GM20000 (cell line): ENCODE measurements around the gene DMD.

Source experiments
- DNase-seq: peaks from one replicate; pipeline ENCODE4 v3.0.0; 2012; ENCODE audit warnings: low spot score
- TF ChIP-seq, protein P1 (sequence below): IDR thresholded peaks from 2 replicates; pipeline ENCODE4 v1.5.1; 2012; ENCODE audit warnings: mild to moderate bottlenecking, control low read depth; ENCODE audit errors: extremely low read depth, missing control alignments

Gene DMD

DNA sequence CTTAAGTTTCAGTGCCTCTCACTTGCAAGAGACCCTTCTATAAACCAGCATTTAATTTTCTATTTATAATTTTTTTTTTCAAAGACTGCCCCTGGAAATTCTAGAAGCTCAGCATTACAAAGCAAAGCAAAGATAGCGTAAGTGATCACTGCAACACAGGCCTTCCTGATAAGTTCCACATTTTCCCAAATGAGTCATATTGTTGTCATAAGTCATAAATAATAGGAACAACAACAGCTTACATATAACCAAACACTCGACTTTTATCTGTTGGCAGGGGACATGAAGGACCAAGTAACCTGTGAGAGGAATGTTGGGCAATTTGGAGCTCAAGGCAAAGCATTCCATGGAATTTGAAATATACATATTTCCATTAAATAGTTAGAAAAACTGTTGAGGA is 815.5 kb downstream of the DMD start:
- no peak for DNase-seq

DNA sequence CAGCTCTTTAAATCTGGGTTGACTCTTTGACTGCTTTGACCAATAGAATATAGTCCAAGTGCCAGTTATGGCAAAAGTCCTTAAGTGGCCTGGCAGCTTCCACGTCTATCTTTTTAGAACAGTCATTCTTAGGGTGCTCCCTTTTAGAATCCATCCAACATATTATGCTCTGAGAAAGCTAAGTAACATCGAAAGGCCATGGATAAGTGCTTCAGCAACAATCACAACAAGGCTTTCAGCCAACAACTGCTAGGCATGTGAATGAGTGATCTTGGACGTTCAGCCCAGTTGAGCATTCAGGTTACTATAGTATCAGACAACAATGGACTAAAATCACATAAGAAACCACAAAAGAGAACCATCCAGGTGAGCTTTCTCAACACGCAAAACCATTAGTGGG is 818.7 kb downstream of the DMD start:
- DNase-seq: no peak
- TF ChIP-seq, protein P1, sequence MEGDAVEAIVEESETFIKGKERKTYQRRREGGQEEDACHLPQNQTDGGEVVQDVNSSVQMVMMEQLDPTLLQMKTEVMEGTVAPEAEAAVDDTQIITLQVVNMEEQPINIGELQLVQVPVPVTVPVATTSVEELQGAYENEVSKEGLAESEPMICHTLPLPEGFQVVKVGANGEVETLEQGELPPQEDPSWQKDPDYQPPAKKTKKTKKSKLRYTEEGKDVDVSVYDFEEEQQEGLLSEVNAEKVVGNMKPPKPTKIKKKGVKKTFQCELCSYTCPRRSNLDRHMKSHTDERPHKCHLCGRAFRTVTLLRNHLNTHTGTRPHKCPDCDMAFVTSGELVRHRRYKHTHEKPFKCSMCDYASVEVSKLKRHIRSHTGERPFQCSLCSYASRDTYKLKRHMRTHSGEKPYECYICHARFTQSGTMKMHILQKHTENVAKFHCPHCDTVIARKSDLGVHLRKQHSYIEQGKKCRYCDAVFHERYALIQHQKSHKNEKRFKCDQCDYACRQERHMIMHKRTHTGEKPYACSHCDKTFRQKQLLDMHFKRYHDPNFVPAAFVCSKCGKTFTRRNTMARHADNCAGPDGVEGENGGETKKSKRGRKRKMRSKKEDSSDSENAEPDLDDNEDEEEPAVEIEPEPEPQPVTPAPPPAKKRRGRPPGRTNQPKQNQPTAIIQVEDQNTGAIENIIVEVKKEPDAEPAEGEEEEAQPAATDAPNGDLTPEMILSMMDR: no peak

More for the DNA sequence above, 815.5 kb downstream of the DMD start:
- TF ChIP-seq, protein P1: no peak

DNA sequence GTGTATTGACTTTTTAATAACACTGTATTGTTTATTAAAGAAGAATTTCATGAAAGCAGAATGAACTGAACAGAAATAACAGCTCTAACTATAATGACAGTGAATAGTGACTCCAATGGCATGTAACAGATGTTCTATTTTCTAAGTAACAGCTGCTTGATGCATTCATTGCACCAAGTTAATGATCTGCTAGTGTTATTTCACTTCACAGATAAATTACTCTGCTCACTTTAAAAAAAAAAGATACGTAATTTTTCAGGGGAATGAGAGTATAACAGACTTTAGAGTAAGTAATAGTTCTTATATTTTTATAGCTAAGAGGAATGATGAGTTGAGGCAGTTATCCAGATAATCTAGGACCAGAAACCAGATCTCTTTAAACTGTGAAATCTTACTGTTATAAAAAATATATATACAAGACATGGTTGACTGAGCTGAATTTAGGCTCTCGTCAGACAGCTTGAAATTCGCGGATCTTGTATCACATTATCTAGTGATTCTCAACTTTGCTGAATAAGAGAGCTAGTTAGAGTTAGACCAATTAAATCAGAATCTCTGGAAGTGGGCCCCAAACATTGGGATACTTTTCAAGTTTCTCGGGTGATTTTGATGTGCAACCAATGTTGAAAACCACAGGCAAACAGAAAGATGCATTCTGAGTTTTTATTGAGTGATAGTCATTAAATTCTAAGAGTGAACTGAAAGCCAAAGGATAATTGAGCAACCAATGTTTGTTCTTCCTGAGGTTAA is 840.7 kb downstream of the DMD start:
- TF ChIP-seq, protein P1: no peak
- no peak for DNase-seq

DNA sequence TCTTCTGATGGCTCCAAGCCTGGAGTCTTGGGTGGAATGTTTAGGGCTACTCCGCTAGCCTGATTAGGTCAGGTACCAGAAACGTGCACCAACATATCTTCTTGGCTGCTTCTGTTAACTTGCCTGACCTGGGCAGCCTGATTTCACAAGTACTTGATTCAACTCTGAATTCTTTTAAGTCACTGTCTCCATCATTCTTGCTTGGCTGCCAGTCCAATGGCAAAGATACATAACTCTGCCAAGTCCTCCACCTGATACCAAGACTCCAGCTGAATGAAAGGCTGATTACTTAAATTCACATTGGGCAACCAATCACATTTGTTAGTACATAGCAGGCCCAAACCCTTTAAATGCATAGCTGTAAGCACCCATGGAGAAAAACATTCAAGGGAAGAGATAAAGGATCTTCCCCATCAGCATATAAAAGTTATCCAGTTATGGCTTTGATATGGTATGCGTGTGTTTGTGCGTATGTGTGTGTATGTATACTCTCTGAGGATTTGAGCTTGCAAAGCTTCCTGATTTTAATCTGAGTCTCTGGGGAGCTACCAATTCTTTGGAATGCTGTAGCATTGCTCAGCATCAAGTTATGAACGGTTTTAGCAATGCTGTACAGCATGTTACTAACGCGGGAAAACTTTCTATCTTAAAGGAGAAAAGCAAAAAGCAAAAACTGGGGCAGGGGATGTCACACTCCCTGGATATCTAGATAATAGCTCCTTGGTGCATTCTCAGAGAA is 917.2 kb downstream of the DMD start:
- no peak for DNase-seq
- TF ChIP-seq, protein P1: no peak

DNA sequence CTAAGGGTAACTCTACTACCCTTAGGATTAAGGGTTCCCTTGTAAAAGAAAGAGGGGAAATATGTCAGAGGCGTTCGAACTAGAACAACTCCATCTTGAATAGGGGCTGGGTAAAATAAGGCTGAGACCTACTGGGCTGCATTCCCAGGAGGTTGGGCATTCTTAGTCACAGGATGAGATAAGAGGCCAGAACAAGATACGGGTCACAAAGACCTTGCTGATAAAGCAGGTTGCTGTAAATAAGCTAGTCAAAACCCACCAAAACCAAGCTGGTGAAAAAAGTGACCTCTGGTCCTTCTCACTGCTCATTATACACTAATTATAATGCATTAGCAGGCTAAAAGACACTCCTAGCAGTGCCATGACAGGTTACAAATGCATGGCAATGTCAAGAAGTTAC is 922.0 kb downstream of the DMD start:
- no peak for DNase-seq
- TF ChIP-seq, protein P1: no peak

DNA sequence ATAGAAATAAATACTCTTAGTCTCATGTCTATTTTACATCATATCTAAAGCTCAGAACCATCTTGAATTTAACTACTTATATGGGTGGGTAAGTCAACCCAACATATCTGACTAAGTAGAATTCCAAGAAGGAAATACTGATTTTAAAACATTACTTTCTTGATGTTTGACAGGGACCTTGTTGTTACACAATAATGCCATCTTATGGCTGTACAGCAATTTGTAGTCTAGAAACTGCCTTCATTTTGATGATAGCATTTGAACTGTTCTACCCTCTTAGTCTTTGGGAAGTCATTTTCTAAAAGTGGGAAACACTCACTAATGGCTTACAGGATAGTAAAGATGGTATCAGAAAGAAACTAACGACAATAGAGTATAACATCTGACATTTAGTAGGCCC is 929.5 kb downstream of the DMD start:
- no peak for DNase-seq
- TF ChIP-seq, protein P1: no peak

DNA sequence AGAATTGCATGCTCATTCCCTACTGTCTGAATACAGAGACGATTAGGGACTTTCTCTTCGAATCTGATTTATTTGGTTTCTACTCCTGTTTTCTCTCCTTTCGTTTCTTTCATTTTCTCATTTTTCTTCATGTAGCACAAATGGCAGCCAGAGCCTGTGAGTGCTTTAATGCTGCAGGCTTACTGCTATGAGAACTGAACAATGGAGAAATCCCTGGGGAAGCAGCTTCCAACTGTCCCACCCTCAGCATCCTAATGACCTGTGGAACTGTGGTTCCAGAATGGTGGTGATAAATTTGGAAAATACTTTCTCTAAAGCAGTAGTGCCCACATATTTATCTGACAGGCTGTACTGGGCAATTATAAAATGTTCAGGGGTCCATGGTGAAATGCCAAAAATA is 930.4 kb downstream of the DMD start:
- DNase-seq: no peak
- TF ChIP-seq, protein P1: no peak
